OCI-LY1 (cell line): ENCODE measurements around the gene PCDHGA12.
"Not testable (repeated sequence)": the region's sequence is repeated elsewhere in the genome, so short reads cannot be mapped to it uniquely, and the experiment has no call there.

ENCODE experiments used
- EZH2 ChIP-seq: fragments of 200-600 bp; sonication (generic), shearing (Covaris generic); IDR thresholded peaks from 2 replicates; pipeline ENCODE4 v1.8.0; 2017; ENCODE audit warnings: borderline replicate concordance, mixed run types, mild to moderate bottlenecking, antibody characterized with exemption, low read length, moderate library complexity, mixed read lengths
- TF ChIP-seq, protein P1 (sequence below): fragments of 200-600 bp; sonication (generic), shearing (Covaris generic); IDR thresholded peaks from 2 replicates; pipeline ENCODE4 v1.5.1; 2017; ENCODE audit warnings: mild to moderate bottlenecking, antibody characterized with exemption, low read length, moderate library complexity, mixed read lengths

DNA sequence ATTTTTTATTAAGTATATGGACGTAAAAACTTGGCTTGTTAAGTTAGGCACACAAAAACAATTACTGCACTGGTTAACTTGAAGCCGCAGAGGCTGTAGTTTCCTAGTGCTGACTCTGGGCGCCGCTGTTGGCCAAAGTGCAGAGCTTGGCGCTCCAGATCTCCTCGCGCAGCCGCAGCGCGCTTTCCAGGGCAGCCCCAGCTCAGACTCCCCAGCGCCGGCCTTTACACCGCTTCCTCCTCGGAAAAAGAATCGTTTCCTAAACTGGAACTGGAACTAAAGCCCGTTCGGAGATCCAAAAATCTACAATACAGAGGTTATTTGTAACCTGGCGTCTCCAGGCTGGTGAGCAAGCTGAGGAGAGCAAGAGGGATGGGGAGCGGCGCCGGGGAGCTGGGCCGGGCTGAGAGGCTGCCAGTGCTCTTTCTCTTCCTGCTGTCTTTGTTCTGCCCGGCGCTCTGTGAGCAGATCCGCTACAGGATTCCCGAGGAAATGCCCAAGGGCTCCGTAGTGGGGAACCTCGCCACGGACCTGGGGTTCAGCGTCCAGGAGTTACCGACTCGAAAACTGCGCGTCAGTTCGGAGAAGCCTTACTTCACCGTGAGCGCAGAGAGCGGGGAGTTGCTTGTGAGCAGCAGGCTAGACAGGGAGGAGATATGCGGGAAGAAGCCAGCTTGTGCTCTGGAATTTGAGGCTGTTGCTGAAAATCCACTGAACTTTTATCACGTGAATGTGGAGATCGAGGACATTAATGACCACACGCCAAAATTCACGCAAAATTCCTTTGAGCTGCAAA lies 32.4 kb upstream of the PCDHGA12 start, which contains the start of gene PCDHGB5:
- TF ChIP-seq, protein P1, sequence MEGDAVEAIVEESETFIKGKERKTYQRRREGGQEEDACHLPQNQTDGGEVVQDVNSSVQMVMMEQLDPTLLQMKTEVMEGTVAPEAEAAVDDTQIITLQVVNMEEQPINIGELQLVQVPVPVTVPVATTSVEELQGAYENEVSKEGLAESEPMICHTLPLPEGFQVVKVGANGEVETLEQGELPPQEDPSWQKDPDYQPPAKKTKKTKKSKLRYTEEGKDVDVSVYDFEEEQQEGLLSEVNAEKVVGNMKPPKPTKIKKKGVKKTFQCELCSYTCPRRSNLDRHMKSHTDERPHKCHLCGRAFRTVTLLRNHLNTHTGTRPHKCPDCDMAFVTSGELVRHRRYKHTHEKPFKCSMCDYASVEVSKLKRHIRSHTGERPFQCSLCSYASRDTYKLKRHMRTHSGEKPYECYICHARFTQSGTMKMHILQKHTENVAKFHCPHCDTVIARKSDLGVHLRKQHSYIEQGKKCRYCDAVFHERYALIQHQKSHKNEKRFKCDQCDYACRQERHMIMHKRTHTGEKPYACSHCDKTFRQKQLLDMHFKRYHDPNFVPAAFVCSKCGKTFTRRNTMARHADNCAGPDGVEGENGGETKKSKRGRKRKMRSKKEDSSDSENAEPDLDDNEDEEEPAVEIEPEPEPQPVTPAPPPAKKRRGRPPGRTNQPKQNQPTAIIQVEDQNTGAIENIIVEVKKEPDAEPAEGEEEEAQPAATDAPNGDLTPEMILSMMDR, result not testable (repeated sequence)
- not testable (repeated sequence) for TF ChIP-seq EZH2
